ENCODE results near the gene GPBP1L1.

The GPBP1L1 gene

GRCh38 chr1:45621895-45622523 lies 64.3 kb downstream of the GPBP1L1 start:
- H3K36me3 ChIP-seq (ENCODE audit: control insufficient read depth in 2 of 2, insufficient read depth in 1 of 2, low read length in 2 of 2) = peaks cover 6 to 83% of the 10 kb centered on the region in 2 experiments
- ChIA-PET POLR2A (interaction anchor here (1.4 kb wide), 1 partner anchor 10 kb away, joined by 8 read pairs; no protein-coding TSS in a partner anchor), CTCF (no interaction called here)
- H3K9me3 ChIP-seq (ENCODE audit: control insufficient read depth, insufficient read depth, low read depth, low read length) = no peaks in the 10 kb centered on the region
- H3K4me1 ChIP-seq (ENCODE audit: control insufficient read depth, insufficient read depth, low read length) = no peaks in the 10 kb centered on the region
- H3K4me3 ChIP-seq (ENCODE audit: low read depth, low read length) = no peak overlapping the region
- no peak overlapping the region for H3K27ac ChIP-seq (ENCODE audit: extremely low read depth, low read depth, low read length)
- no peak for TF ChIP-seq ZNF19 (tag by site-specific recombination; IDR thresholded peaks at IDR 0.05; ENCODE audit: low read depth)
- 0 out of 2 replicates have a peak, but pooled peaks have one; percentile 66 for TF ChIP-seq BCL11B (tag by site-specific recombination; IDR thresholded peaks at IDR 0.05; ENCODE audit: low read depth)
- TF ChIP-seq ZFP3 (tag by site-specific recombination; IDR thresholded peaks at IDR 0.05; ENCODE audit: low read depth) = no peak
- TF ChIP-seq MZF1 (tag by site-specific recombination; IDR thresholded peaks at IDR 0.05; ENCODE audit: borderline replicate concordance) = no peak
- no peak for TF ChIP-seq INSM2 (tag by site-specific recombination; IDR thresholded peaks at IDR 0.05)
- peak; percentile 87; the same call in 1 of the 2 replicates for TF ChIP-seq BCL11A (tag by site-specific recombination; IDR thresholded peaks at IDR 0.05; ENCODE audit: low read depth)
- TF ChIP-seq KLF10 (tag by site-specific recombination; IDR thresholded peaks at IDR 0.05) = no peak
- no peak for TF ChIP-seq ATF2 (tag by site-specific recombination; IDR thresholded peaks at IDR 0.05; ENCODE audit: low read depth)
- TF ChIP-seq ZNF239 (tag by site-specific recombination; IDR thresholded peaks at IDR 0.05) = no peak
- no peak for TF ChIP-seq ZNF274 (IDR thresholded peaks at IDR 0.05; ENCODE audit: low read length)
- no peak for TF ChIP-seq ZNF274 (tag by site-specific recombination; IDR thresholded peaks at IDR 0.05; ENCODE audit: borderline replicate concordance)
- TF ChIP-seq SETDB1 (IDR thresholded peaks at IDR 0.05; ENCODE audit: insufficient read length, low read length) = no peak
- TF ChIP-seq OSR2 (tag by site-specific recombination; IDR thresholded peaks at IDR 0.05) = no peak
- no peak for TF ChIP-seq ZNF10 (tag by site-specific recombination; IDR thresholded peaks at IDR 0.05)
- TF ChIP-seq ZNF350 (tag by site-specific recombination; IDR thresholded peaks at IDR 0.05) = no peak
- no peak for TF ChIP-seq ZNF776 (tag by site-specific recombination; IDR thresholded peaks at IDR 0.05; ENCODE audit: borderline replicate concordance)
- TF ChIP-seq ZBTB10 (tag by site-specific recombination; IDR thresholded peaks at IDR 0.05) = 0 out of 2 replicates have a peak, but pooled peaks have one; percentile 23
- TF ChIP-seq PRDM1 (tag by site-specific recombination; IDR thresholded peaks at IDR 0.05) = no peak
- no peak for TF ChIP-seq ZNF629 (tag by site-specific recombination; IDR thresholded peaks at IDR 0.05)
- no peak for TF ChIP-seq ZXDB (tag by site-specific recombination; IDR thresholded peaks at IDR 0.05)
- no peak for TF ChIP-seq ZNF169 (tag by site-specific recombination; IDR thresholded peaks at IDR 0.05)
- no peak for TF ChIP-seq ZNF324 (tag by site-specific recombination; IDR thresholded peaks at IDR 0.05)
- TF ChIP-seq ZNF362 (tag by site-specific recombination; IDR thresholded peaks at IDR 0.05) = no peak

Measured in HEK293 (cell line).